Lower leg skin (tissue), 4 donors: ENCODE data around the gene COL27A1. TPM values are rescaled to one million over a fixed set of nuclear protein-coding genes. Genes with fewer than 3 reads are reported as not detected.

Experiments used
- DNase-seq, 2 donors: peaks; one replicate each; pipeline ENCODE4 v3.0.0-alpha.2; 2019; ENCODE audit warnings: low spot score in 2 of 2
- H3K4me3 ChIP-seq: fragments of 200-600 bp; sonication (generic); 2 replicates; pipeline ENCODE4 v1.5.1; 2017; ENCODE audit warnings: mild to moderate bottlenecking, low read depth; ENCODE audit not compliant: poor library complexity, severe bottlenecking
- CTCF ChIP-seq, 3 donors: fragments of 450-650 bp; IDR thresholded peaks; one replicate each; pipeline ENCODE4 v1.5.1; 2016; ENCODE audit warnings: antibody characterized with exemption in 3 of 3, mild to moderate bottlenecking in 3 of 3, moderate library complexity in 2 of 3
- POLR2A ChIP-seq, 2 donors: fragments of 450-650 bp; IDR thresholded peaks; one replicate each; pipeline ENCODE4 v1.6.1; 2016 to 2017; ENCODE audit warnings: antibody characterized with exemption in 2 of 2, mild to moderate bottlenecking in 1 of 2, moderate library complexity in 1 of 2
- WGBS, 2 donors: methylation state at CpG; one replicate each; pipeline ENCODE4 v1.1.5; 2018; 5-methylcytosine and 5-hydroxymethylcytosine counted together
- intact Hi-C: fragments of 100-400 bp; cut with DNase I; formaldehyde crosslinking; loops from one replicate; pipeline ENCODE4 v1.15.0; 2023; ENCODE audit warnings: low total_unique reads
- total RNA-seq, 4 donors: library from RNA; depleted of rRNA; stranded (reverse); fragments of >200 nt; gene quantifications; one replicate each; pipeline ENCODE4 v1.1.0, GENCODE V29; 2016

The COL27A1 gene
- total RNA-seq, 4 donors from 2014 or later, result 9.4 to 16.1 (median 12.3) TPM

GRCh38 chr9:114334490-114334889, 179.2 kb downstream of the COL27A1 start:
- no peak overlapping the region for H3K4me3 ChIP-seq
- no peak for TF ChIP-seq CTCF (IDR thresholded peaks at IDR 0.05)
- TF ChIP-seq POLR2A (IDR thresholded peaks at IDR 0.05), result no peak
- intact Hi-C loops, result no loop called here
- DNase-seq, result no peak
- 92 to 93% methylated on average over 8 to 9 of the region's 9 CpGs for WGBS, 2 donors

- no peak for DNase-seq
- intact Hi-C loops, result no loop called here
- 62 to 63% methylated on average over 2 of the region's 2 CpGs for WGBS, 2 donors
- H3K4me3 ChIP-seq, result no peak overlapping the region
- TF ChIP-seq POLR2A (IDR thresholded peaks at IDR 0.05) (no peak), CTCF (IDR thresholded peaks at IDR 0.05) (no peak)
Observed at GRCh38 chr9:114335745-114336144, 180.4 kb downstream of the COL27A1 start.

- no peak for DNase-seq
- no peak overlapping the region for H3K4me3 ChIP-seq
- no peak for TF ChIP-seq CTCF (IDR thresholded peaks at IDR 0.05)
- TF ChIP-seq POLR2A (IDR thresholded peaks at IDR 0.05), result no peak
- intact Hi-C loops, result no loop called here
- 83 to 85% methylated on average over 10 of the region's 10 CpGs for WGBS, 2 donors
Observed at GRCh38 chr9:114336157-114336556, 180.8 kb downstream of the COL27A1 start.

- no peak overlapping the region for H3K4me3 ChIP-seq
- WGBS, 2 donors, result 91 to 95% methylated on average over 15 to 18 of the region's 23 CpGs
- intact Hi-C loops, result no loop called here
- TF ChIP-seq CTCF (IDR thresholded peaks at IDR 0.05) (no peak), POLR2A (IDR thresholded peaks at IDR 0.05) (no peak)
- no peak for DNase-seq
Observed at GRCh38 chr9:114336699-114337395, 181.5 kb downstream of the COL27A1 start.

GRCh38 chr9:114338187-114338586, 182.8 kb downstream of the COL27A1 start:
- H3K4me3 ChIP-seq, result no peak overlapping the region
- TF ChIP-seq POLR2A (IDR thresholded peaks at IDR 0.05) (no peak), CTCF (IDR thresholded peaks at IDR 0.05) (no peak)
- 87 to 100% methylated on average over 2 of the region's 2 CpGs for WGBS, 2 donors
- no peak for DNase-seq
- intact Hi-C loops, result no loop called here
